ENCODE data around the gene KCND2.

- TF ChIP-seq EZH2 (IDR thresholded peaks at IDR 0.05; ENCODE audit: low read length, unreplicated experiment) (no peak), CTCF (conservative IDR thresholded peaks at IDR 0.05; ENCODE audit: low read depth, low read length) (no peak), EZH2phosphoT487 (IDR thresholded peaks at IDR 0.05; ENCODE audit: borderline replicate concordance, low read length) (no peak)
Measured at GRCh38 chr7:120395526-120396019, 122.6 kb downstream of the KCND2 start.

Measured in PC-3 (cell line).